Duodenal mucosa (tissue), 2 donors: ENCODE data around the gene C16orf89.

Source experiments
- H3K27ac ChIP-seq: one replicate; pipeline ENCODE4 v1.7.0; 2013; ENCODE audit warnings: low read depth, low read length
- H3K27me3 ChIP-seq, 2 donors: one replicate each; pipeline ENCODE4 v1.7.0; 2013; ENCODE audit warnings: low read length in 2 of 2, control low read depth in 1 of 2; ENCODE audit not compliant: insufficient read depth in 2 of 2, control insufficient read depth in 1 of 2
- H3K36me3 ChIP-seq, 2 donors: one replicate each; pipeline ENCODE4 v1.7.0; 2013; ENCODE audit warnings: low read length in 2 of 2, control low read depth in 1 of 2; ENCODE audit not compliant: insufficient read depth in 2 of 2, control insufficient read depth in 1 of 2
- H3K4me1 ChIP-seq, 2 donors: one replicate each; pipeline ENCODE4 v1.7.0; 2013; ENCODE audit warnings: low read length in 2 of 2, control low read depth in 1 of 2; ENCODE audit not compliant: insufficient read depth in 2 of 2, control insufficient read depth in 1 of 2
- H3K4me3 ChIP-seq, 2 donors: one replicate each; pipeline ENCODE4 v1.7.0; 2013; ENCODE audit warnings: low read length in 2 of 2, low read depth in 1 of 2
- H3K9ac ChIP-seq, 2 donors: one replicate each; pipeline ENCODE4 v1.7.0; 2013; ENCODE audit warnings: low read length in 2 of 2, low read depth in 1 of 2
- H3K9me3 ChIP-seq, 2 donors: one replicate each; pipeline ENCODE4 v1.7.0; 2013; ENCODE audit warnings: low read length in 2 of 2, control low read depth in 1 of 2; ENCODE audit not compliant: control insufficient read depth in 1 of 2

Gene C16orf89

DNA sequence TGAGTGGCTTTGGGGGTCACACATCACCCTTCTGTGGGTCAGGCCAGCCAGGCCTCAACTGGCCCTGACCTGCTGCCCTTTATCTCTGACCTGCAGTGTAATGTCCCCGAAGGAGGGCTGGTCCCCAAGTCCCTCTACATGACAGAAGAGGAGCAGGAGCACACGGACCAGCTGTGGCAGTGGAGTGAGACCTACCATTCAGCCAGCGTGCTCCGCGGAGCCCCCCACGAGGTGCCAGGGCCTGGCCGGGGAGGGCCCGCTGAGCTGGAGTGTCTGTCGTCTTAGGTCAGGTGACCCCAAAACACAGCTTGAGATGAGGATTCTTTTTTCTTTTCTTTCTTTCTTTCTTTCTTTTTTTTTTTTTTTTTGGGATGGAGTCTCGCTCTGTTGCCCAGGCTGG lies 58.5 kb downstream of the C16orf89 start:
- Histone ChIP-seq H3K27me3 (no peaks in the 10 kb centered on the region), H3K4me3 (no peak overlapping the region), H3K27ac (no peak overlapping the region)

DNA sequence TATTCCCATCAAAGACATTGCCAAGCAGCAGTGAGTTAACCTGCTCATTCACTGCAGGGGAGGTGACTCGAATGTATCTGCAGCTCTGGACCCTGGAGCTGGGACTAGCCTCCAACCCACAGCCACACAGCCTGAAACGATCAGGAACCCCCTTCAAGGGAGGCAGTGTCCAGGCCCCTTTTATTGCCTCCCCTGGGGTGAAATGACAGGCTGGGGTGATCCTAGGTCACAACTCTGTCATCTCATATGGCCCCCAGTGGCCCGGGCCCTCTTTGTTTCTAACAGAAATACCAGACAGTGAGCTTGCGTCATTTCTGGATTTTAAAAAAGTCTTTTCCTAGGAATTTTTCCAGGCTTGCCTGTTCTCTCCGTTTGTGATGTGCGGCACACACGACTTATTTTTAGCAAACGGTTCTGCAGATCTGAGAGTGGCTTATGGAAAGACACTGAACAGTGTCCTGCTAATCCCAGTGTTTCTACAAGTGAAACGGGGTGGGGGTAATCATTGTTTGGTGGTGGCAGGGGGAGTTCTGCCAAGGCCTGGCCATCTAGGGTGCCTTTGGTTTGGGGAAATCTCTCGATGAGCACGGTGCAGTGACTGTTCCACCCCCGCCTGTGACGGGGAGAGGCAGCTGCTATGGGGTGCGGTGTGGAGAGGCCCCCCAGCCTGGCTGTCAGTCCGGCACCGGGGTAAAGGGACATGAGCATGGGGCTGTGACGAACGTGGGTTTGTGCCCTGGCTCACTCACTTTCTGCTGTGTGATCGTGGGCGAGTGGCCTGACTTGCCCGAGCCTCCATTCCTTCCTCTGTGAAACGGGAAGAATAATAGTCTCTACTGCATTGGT lies 59.2 kb downstream of the C16orf89 start:
- Histone ChIP-seq H3K4me3 (no peak overlapping the region), H3K9me3 (no peaks in the 10 kb centered on the region), H3K36me3 (no peaks in the 10 kb centered on the region), H3K27ac (no peak overlapping the region), H3K27me3 (no peaks in the 10 kb centered on the region), H3K9ac (no peak overlapping the region), H3K4me1 (no peaks in the 10 kb centered on the region)

More for the DNA sequence above, 58.5 kb downstream of the C16orf89 start:
- H3K36me3 ChIP-seq = no peaks in the 10 kb centered on the region
- H3K4me1 ChIP-seq = no peaks in the 10 kb centered on the region
- H3K9me3 ChIP-seq = no peaks in the 10 kb centered on the region
- no peak overlapping the region for H3K9ac ChIP-seq

DNA sequence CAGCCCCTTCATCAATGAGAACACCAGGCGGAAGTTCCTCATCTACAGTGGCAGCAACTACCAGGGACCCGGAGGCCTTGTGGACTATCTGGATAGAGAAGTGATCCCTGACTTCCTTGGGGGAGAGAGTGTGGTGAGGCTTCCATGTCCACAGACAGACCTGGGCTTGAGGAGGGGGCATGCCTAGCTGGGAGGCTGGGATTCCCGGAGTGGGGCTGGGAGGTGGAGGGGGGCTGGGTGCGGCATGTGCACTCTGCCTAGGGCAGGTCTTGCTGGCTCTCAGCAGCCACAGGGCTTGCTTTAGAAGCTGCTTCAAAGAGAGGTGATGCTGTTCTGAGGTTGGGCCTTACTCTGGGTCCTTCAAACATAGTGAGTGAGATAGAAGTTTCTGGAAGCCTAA lies 59.8 kb downstream of the C16orf89 start:
- no peak overlapping the region for H3K9ac ChIP-seq
- H3K9me3 ChIP-seq = no peaks in the 10 kb centered on the region
- H3K4me3 ChIP-seq = no peak overlapping the region
- H3K4me1 ChIP-seq = no peaks in the 10 kb centered on the region
- no peak overlapping the region for H3K27ac ChIP-seq
- no peaks in the 10 kb centered on the region for H3K27me3 ChIP-seq
- no peaks in the 10 kb centered on the region for H3K36me3 ChIP-seq

GRCh38 chr16:5004311-5004710 lies 61.4 kb downstream of the C16orf89 start:
- H3K4me1 ChIP-seq = no peaks in the 10 kb centered on the region
- H3K9ac ChIP-seq = no peak overlapping the region
- no peaks in the 10 kb centered on the region for H3K9me3 ChIP-seq
- no peaks in the 10 kb centered on the region for H3K36me3 ChIP-seq
- H3K4me3 ChIP-seq = no peak overlapping the region
- H3K27ac ChIP-seq = no peak overlapping the region
- no peaks in the 10 kb centered on the region for H3K27me3 ChIP-seq

DNA sequence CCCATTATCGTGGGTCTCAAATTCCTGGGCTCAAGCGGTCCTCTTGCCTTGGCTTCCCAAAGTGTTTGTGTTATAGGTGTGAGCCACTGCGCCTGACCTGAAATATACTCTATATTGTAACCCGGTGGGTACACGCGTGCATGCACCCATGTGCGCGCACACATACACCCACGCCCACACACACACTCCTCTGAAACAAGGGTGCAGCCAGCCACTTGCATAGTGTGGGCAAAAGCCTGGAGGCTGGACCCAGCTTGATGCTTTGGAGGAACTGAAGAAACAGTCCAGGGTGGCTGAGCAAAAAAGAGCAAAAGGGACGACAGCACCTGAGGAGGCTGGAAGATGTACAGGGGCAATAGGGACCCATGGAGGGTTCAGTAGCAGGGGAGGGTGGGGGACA lies 61.9 kb downstream of the C16orf89 start:
- Histone ChIP-seq H3K4me1 (no peaks in the 10 kb centered on the region), H3K9ac (no peak overlapping the region), H3K4me3 (no peak overlapping the region), H3K27ac (no peak overlapping the region), H3K9me3 (no peaks in the 10 kb centered on the region), H3K27me3 (no peaks in the 10 kb centered on the region), H3K36me3 (no peaks in the 10 kb centered on the region)

- Histone ChIP-seq H3K4me3 (no peak overlapping the region), H3K27me3 (no peaks in the 10 kb centered on the region), H3K27ac (no peak overlapping the region), H3K9me3 (no peaks in the 10 kb centered on the region), H3K4me1 (no peaks in the 10 kb centered on the region), H3K36me3 (no peaks in the 10 kb centered on the region), H3K9ac (no peak overlapping the region)
Observed at GRCh38 chr16:5003211-5003610, 62.5 kb downstream of the C16orf89 start.

DNA sequence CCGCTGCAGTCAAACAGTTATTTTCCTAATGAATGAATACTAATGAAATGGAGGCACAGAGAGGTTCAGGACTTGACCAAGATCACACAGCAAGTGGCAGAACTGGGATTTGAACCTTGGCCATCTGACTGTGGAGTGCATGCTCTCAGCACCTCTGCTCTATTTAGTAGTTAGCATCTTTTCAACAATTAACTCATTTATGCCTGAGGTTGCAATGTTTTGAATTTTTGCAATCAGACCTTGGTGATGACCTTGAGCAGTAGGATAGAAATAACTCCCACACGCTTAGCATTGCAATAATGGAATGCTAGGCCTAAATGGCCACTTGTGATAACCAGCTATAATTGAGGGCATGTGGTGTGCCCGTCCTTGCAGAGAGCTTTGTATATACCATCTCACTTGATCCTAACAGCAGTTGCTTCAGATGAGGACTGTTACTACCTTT lies 63.0 kb downstream of the C16orf89 start:
- H3K27me3 ChIP-seq = no peaks in the 10 kb centered on the region
- H3K27ac ChIP-seq = no peak overlapping the region
- H3K9me3 ChIP-seq = no peaks in the 10 kb centered on the region
- H3K4me3 ChIP-seq = no peak overlapping the region
- no peak overlapping the region for H3K9ac ChIP-seq
- H3K36me3 ChIP-seq = no peaks in the 10 kb centered on the region
- no peaks in the 10 kb centered on the region for H3K4me1 ChIP-seq

- H3K4me3 ChIP-seq = no peak overlapping the region
- no peak overlapping the region for H3K27ac ChIP-seq
- no peaks in the 10 kb centered on the region for H3K27me3 ChIP-seq
- no peaks in the 10 kb centered on the region for H3K36me3 ChIP-seq
- no peaks in the 10 kb centered on the region for H3K9me3 ChIP-seq
- H3K9ac ChIP-seq = no peak overlapping the region
- H3K4me1 ChIP-seq = no peaks in the 10 kb centered on the region
Observed at GRCh38 chr16:5001986-5002385, 63.8 kb downstream of the C16orf89 start.

DNA sequence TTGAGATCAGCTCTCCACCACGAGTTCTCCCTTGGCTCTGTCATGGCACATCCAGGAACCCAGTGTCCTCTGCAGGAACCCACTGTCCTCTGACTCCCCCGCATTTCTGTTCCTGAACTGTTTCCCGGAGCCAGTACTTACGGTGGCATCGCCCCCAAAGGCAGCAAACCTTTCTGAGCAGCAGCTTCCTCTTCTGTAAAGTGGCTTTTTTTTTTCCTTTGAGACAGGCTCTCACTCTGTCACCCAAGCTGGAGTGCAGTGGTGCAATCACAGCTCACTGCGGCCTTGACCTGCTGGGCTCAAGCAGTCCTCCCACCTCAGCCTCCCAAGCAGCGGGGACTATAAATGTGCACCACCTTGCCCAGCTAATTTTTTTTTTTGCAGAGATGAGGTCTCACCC lies 64.2 kb downstream of the C16orf89 start:
- Histone ChIP-seq H3K27me3 (no peaks in the 10 kb centered on the region), H3K9me3 (no peaks in the 10 kb centered on the region), H3K4me1 (no peaks in the 10 kb centered on the region), H3K27ac (no peak overlapping the region), H3K9ac (no peak overlapping the region), H3K36me3 (no peaks in the 10 kb centered on the region), H3K4me3 (no peak overlapping the region)

GRCh38 chr16:5000573-5001001 lies 65.2 kb downstream of the C16orf89 start:
- no peak overlapping the region for H3K9ac ChIP-seq
- H3K36me3 ChIP-seq = no peaks in the 10 kb centered on the region
- H3K27me3 ChIP-seq = no peaks in the 10 kb centered on the region
- H3K9me3 ChIP-seq = no peaks in the 10 kb centered on the region
- no peak overlapping the region for H3K4me3 ChIP-seq
- H3K4me1 ChIP-seq = no peaks in the 10 kb centered on the region
- no peak overlapping the region for H3K27ac ChIP-seq
